Measurements from ENCODE around the gene PIK3AP1. TPM values are rescaled to one million over a fixed set of nuclear protein-coding genes. Genes with fewer than 3 reads are reported as not detected.

PIK3AP1 gene
- total and polyA plus RNA-seq, 10 of the 15 experiments (the other 5 are each of a cell fraction or from before 2014, with no cell fraction given), result 26.2 to 306 (median 119) TPM

DNA sequence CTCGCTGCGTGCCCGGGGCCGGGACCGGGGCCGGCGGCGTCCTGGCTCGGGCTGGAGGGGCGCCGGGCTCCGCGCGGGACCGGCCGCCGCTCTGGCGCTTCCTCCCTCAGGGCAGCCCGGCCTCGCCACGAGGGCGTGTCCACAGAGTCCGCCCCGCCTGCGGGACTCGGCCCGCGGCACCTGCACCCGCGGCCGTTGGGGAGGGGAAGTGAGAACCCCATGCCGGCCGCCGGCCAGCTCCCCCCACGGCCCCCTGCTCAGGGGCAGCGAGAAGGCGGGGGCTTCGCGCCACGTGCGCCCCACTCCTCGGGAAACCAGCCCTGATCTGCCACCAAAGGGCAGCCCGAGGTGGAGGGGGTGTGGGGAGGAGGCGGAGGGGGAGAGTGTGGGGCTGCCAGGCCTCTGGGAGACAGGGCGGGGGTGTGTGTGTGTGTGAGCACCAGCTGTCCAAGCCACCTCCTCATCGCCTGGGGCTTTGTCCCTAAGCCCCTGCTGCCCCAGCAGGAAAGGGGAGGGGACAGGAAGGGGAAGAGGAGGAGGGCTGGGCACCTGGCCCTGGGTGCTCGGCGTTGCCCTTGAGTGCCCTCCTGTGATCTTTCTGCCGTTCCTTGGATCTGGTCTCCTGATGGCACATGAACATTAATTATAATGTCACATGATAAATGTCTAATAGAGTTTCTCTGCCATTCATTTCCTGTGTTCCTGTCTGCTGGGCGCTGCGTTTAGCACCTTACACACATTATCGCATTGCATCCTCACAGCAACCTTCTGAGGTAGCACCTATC, at the start of gene PIK3AP1 (continued):
- TF ChIP-seq, protein P1, sequence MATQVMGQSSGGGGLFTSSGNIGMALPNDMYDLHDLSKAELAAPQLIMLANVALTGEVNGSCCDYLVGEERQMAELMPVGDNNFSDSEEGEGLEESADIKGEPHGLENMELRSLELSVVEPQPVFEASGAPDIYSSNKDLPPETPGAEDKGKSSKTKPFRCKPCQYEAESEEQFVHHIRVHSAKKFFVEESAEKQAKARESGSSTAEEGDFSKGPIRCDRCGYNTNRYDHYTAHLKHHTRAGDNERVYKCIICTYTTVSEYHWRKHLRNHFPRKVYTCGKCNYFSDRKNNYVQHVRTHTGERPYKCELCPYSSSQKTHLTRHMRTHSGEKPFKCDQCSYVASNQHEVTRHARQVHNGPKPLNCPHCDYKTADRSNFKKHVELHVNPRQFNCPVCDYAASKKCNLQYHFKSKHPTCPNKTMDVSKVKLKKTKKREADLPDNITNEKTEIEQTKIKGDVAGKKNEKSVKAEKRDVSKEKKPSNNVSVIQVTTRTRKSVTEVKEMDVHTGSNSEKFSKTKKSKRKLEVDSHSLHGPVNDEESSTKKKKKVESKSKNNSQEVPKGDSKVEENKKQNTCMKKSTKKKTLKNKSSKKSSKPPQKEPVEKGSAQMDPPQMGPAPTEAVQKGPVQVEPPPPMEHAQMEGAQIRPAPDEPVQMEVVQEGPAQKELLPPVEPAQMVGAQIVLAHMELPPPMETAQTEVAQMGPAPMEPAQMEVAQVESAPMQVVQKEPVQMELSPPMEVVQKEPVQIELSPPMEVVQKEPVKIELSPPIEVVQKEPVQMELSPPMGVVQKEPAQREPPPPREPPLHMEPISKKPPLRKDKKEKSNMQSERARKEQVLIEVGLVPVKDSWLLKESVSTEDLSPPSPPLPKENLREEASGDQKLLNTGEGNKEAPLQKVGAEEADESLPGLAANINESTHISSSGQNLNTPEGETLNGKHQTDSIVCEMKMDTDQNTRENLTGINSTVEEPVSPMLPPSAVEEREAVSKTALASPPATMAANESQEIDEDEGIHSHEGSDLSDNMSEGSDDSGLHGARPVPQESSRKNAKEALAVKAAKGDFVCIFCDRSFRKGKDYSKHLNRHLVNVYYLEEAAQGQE (IDR thresholded peaks at IDR 0.05; ENCODE audit: low read depth, low read length), result no peak
- TF ChIP-seq ZNF24 (IDR thresholded peaks at IDR 0.05), result 0 out of 2 replicates have a peak, but pooled peaks have one; percentile 49
- TF ChIP-seq NRF1 (conservative IDR thresholded peaks at IDR 0.05; ENCODE audit: low read depth, low read length), result no peak
- no peak for TF ChIP-seq RAD21 (IDR thresholded peaks at IDR 0.05; ENCODE audit: insufficient read depth, low read depth, low read length)
- TF ChIP-seq POLR2AphosphoS2 (IDR thresholded peaks at IDR 0.05; ENCODE audit: low read depth, low read length), result no peak
- no peak for TF ChIP-seq ESRRA (IDR thresholded peaks at IDR 0.05; ENCODE audit: low read length)
- no peak for TF ChIP-seq SUZ12 (IDR thresholded peaks at IDR 0.05; ENCODE audit: unreplicated experiment)
- TF ChIP-seq, protein P2, sequence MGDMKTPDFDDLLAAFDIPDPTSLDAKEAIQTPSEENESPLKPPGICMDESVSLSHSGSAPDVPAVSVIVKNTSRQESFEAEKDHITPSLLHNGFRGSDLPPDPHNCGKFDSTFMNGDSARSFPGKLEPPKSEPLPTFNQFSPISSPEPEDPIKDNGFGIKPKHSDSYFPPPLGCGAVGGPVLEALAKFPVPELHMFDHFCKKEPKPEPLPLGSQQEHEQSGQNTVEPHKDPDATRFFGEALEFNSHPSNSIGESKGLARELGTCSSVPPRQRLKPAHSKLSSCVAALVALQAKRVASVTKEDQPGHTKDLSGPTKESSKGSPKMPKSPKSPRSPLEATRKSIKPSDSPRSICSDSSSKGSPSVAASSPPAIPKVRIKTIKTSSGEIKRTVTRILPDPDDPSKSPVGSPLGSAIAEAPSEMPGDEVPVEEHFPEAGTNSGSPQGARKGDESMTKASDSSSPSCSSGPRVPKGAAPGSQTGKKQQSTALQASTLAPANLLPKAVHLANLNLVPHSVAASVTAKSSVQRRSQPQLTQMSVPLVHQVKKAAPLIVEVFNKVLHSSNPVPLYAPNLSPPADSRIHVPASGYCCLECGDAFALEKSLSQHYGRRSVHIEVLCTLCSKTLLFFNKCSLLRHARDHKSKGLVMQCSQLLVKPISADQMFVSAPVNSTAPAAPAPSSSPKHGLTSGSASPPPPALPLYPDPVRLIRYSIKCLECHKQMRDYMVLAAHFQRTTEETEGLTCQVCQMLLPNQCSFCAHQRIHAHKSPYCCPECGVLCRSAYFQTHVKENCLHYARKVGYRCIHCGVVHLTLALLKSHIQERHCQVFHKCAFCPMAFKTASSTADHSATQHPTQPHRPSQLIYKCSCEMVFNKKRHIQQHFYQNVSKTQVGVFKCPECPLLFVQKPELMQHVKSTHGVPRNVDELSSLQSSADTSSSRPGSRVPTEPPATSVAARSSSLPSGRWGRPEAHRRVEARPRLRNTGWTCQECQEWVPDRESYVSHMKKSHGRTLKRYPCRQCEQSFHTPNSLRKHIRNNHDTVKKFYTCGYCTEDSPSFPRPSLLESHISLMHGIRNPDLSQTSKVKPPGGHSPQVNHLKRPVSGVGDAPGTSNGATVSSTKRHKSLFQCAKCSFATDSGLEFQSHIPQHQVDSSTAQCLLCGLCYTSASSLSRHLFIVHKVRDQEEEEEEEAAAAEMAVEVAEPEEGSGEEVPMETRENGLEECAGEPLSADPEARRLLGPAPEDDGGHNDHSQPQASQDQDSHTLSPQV (IDR thresholded peaks at IDR 0.05), result no peak
- TF ChIP-seq, protein P3, sequence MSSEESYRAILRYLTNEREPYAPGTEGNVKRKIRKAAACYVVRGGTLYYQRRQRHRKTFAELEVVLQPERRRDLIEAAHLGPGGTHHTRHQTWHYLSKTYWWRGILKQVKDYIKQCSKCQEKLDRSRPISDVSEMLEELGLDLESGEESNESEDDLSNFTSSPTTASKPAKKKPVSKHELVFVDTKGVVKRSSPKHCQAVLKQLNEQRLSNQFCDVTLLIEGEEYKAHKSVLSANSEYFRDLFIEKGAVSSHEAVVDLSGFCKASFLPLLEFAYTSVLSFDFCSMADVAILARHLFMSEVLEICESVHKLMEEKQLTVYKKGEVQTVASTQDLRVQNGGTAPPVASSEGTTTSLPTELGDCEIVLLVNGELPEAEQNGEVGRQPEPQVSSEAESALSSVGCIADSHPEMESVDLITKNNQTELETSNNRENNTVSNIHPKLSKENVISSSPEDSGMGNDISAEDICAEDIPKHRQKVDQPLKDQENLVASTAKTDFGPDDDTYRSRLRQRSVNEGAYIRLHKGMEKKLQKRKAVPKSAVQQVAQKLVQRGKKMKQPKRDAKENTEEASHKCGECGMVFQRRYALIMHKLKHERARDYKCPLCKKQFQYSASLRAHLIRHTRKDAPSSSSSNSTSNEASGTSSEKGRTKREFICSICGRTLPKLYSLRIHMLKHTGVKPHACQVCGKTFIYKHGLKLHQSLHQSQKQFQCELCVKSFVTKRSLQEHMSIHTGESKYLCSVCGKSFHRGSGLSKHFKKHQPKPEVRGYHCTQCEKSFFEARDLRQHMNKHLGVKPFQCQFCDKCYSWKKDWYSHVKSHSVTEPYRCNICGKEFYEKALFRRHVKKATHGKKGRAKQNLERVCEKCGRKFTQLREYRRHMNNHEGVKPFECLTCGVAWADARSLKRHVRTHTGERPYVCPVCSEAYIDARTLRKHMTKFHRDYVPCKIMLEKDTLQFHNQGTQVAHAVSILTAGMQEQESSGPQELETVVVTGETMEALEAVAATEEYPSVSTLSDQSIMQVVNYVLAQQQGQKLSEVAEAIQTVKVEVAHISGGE (CRISPR knock-in tag; IDR thresholded peaks at IDR 0.05), result no peak
- no peak for TF ChIP-seq NFXL1 (IDR thresholded peaks at IDR 0.05; ENCODE audit: borderline replicate concordance)
- TF ChIP-seq, protein P4, sequence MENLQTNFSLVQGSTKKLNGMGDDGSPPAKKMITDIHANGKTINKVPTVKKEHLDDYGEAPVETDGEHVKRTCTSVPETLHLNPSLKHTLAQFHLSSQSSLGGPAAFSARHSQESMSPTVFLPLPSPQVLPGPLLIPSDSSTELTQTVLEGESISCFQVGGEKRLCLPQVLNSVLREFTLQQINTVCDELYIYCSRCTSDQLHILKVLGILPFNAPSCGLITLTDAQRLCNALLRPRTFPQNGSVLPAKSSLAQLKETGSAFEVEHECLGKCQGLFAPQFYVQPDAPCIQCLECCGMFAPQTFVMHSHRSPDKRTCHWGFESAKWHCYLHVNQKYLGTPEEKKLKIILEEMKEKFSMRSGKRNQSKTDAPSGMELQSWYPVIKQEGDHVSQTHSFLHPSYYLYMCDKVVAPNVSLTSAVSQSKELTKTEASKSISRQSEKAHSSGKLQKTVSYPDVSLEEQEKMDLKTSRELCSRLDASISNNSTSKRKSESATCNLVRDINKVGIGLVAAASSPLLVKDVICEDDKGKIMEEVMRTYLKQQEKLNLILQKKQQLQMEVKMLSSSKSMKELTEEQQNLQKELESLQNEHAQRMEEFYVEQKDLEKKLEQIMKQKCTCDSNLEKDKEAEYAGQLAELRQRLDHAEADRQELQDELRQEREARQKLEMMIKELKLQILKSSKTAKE (IDR thresholded peaks at IDR 0.05; ENCODE audit: low read depth, poor library complexity, severe bottlenecking), result no peak
- TF ChIP-seq, protein P5, sequence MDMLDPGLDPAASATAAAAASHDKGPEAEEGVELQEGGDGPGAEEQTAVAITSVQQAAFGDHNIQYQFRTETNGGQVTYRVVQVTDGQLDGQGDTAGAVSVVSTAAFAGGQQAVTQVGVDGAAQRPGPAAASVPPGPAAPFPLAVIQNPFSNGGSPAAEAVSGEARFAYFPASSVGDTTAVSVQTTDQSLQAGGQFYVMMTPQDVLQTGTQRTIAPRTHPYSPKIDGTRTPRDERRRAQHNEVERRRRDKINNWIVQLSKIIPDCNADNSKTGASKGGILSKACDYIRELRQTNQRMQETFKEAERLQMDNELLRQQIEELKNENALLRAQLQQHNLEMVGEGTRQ (IDR thresholded peaks at IDR 0.05; ENCODE audit: borderline replicate concordance, low read depth, low read length), result no peak
- no peak for TF ChIP-seq TBL1XR1 (IDR thresholded peaks at IDR 0.05; ENCODE audit: low read depth, low read length)
- TF ChIP-seq SIN3A (IDR thresholded peaks at IDR 0.05; ENCODE audit: low read depth, low read length), result peak; percentile 71

All from GM12878 (cell line).